Endothelial cell of umbilical vein (primary cell): ENCODE data around the gene RPP40. TPM values are rescaled to one million over a fixed set of nuclear protein-coding genes. Genes with fewer than 3 reads are reported as not detected.

Experiments used
- BruUV-seq: library from RNA; stranded (reverse); fragments of 400-500 nt; replicated peaks from 2 replicates; lab custom pipeline; 2021; lab: Mats Ljungman, UMichigan
- CTCF ChIA-PET: fragments of 300-600, 350-600 bp; sonication (Branson Sonifier 250); formaldehyde crosslinking; loops from one replicate; lab custom pipeline; 2021; ENCODE audit warnings: antibody characterized with exemption, inconsistent platforms; lab: Charles Lee
- POLR2A ChIA-PET: fragments of 300-600, 350-600 bp; sonication (Branson Sonifier 250); formaldehyde crosslinking; loops from one replicate; lab custom pipeline; 2021; ENCODE audit warnings: antibody characterized with exemption, inconsistent platforms; lab: Charles Lee
- DNase-seq: peaks from one replicate; pipeline ENCODE4 v3.0.0-alpha.2; 2011; ENCODE audit warnings: low read depth, low spot score
- FAIRE-seq: peaks from 2 replicates; lab custom pipeline; 2011; peaks lifted over from hg19 to GRCh38; lab: Jason Lieb, UNC
- H2AFZ ChIP-seq: 2 replicates; pipeline ENCODE4 v1.6.0; 2012; ENCODE audit warnings: low read depth, low read length, control low read depth, inconsistent platforms
- H3K27ac ChIP-seq: 2 replicates; pipeline ENCODE4 v1.5.1; 2011; ENCODE audit warnings: low read depth, mild to moderate bottlenecking, control low read depth, low read length, moderate library complexity; ENCODE audit not compliant: insufficient read depth
- H3K27me3 ChIP-seq, 2 experiments: 2 replicates each; pipeline versions ENCODE4 v1.6.0 to v1.6.1; 2011; ENCODE audit warnings: low read length in 2 of 2, mixed read lengths in 1 of 2; ENCODE audit not compliant: control insufficient read depth in 2 of 2, insufficient read depth in 2 of 2
- H3K36me3 ChIP-seq, 2 experiments: 2 replicates in 1 of 2; 3 replicates in 1 of 2; pipeline ENCODE4 v1.5.1; 2011; ENCODE audit warnings: low read length in 2 of 2, mild to moderate bottlenecking in 1 of 2, moderate library complexity in 1 of 2; ENCODE audit not compliant: control insufficient read depth in 2 of 2, insufficient read depth in 2 of 2; ENCODE audit errors: extremely low read depth in 1 of 2
- H3K4me1 ChIP-seq: 3 replicates; pipeline ENCODE4 v1.5.1; 2011; ENCODE audit warnings: mild to moderate bottlenecking, low read length; ENCODE audit not compliant: control insufficient read depth, insufficient read depth; ENCODE audit errors: extremely low read depth
- H3K4me2 ChIP-seq: 2 replicates; pipeline ENCODE4 v1.6.1; 2011; ENCODE audit warnings: low read length, control low read depth, mixed read lengths; ENCODE audit not compliant: insufficient read depth
- H3K4me3 ChIP-seq, 3 experiments: fragments of 200-600 bp in 1 of 3; sonication (generic), shearing (Covaris generic) in 1 of 3; replicated peaks in 1 of 3; 2 replicates each; pipeline ENCODE4 v1.5.1; 2011 to 2016; ENCODE audit warnings: control low read depth in 3 of 3, low read length in 3 of 3, mild to moderate bottlenecking in 2 of 3, inconsistent platforms in 1 of 3, low read depth in 1 of 3, moderate library complexity in 1 of 3; ENCODE audit not compliant: insufficient read depth in 1 of 3
- H3K79me2 ChIP-seq: 2 replicates; pipeline ENCODE4 v1.6.0; 2012; ENCODE audit warnings: low read length, inconsistent platforms; ENCODE audit not compliant: control insufficient read depth, insufficient read depth
- H3K9ac ChIP-seq: replicated peaks from 2 replicates; pipeline ENCODE3; 2011; ENCODE audit warnings: low read length, control low read depth; ENCODE audit not compliant: insufficient read depth; ENCODE audit errors: extremely low read depth
- H3K9me1 ChIP-seq: replicated peaks from 3 replicates; pipeline ENCODE4 v1.6.0; 2011; ENCODE audit warnings: mild to moderate bottlenecking, low read length; ENCODE audit not compliant: control insufficient read depth, insufficient read depth; ENCODE audit errors: extremely low read depth
- H3K9me3 ChIP-seq: replicated peaks from 2 replicates; pipeline ENCODE4 v1.5.1; 2012; ENCODE audit warnings: low read length, inconsistent platforms; ENCODE audit not compliant: control insufficient read depth, insufficient read depth
- H4K20me1 ChIP-seq: replicated peaks from 2 replicates; pipeline ENCODE3; 2011; ENCODE audit warnings: mild to moderate bottlenecking, low read length; ENCODE audit not compliant: control insufficient read depth, insufficient read depth; ENCODE audit errors: extremely low read depth
- CTCF ChIP-seq, 2 donors: IDR thresholded peaks; 1 replicate in 1 of 2; 2 replicates in 1 of 2; pipeline ENCODE4 v1.5.1; 2011; ENCODE audit warnings: low read length in 2 of 2, mild to moderate bottlenecking in 2 of 2, moderate library complexity in 2 of 2, control low read depth in 1 of 2, inconsistent platforms in 1 of 2, low read depth in 1 of 2; ENCODE audit not compliant: insufficient read depth in 1 of 2; ENCODE audit errors: extremely low read depth in 1 of 2
- EZH2 ChIP-seq: IDR thresholded peaks from 2 replicates; pipeline ENCODE4 v1.6.1; 2012; ENCODE audit warnings: borderline replicate concordance, low read depth, mild to moderate bottlenecking, moderate library complexity, low read length, inconsistent platforms; ENCODE audit not compliant: severe bottlenecking
- FOS ChIP-seq: IDR thresholded peaks from 2 replicates; pipeline ENCODE4 v1.6.1; 2011; ENCODE audit warnings: mild to moderate bottlenecking, low read length, moderate library complexity, borderline replicate concordance; ENCODE audit not compliant: insufficient read depth
- GATA2 ChIP-seq: IDR thresholded peaks from 2 replicates; pipeline ENCODE4 v1.7.0; 2011; ENCODE audit warnings: low read depth, mild to moderate bottlenecking, moderate library complexity, mixed read lengths, low read length; ENCODE audit not compliant: insufficient read length, insufficient read depth
- JUN ChIP-seq: IDR thresholded peaks from 2 replicates; pipeline ENCODE4 v1.6.1; 2011; ENCODE audit warnings: borderline replicate concordance, low read depth; ENCODE audit not compliant: insufficient read length, insufficient read depth
- MAX ChIP-seq: IDR thresholded peaks from 2 replicates; pipeline ENCODE4 v1.6.1; 2011; ENCODE audit not compliant: insufficient read depth, insufficient read length
- MYC ChIP-seq: IDR thresholded peaks from one replicate; pipeline ENCODE4 v1.6.1; 2011; ENCODE audit warnings: mild to moderate bottlenecking, low read depth, low read length
- POLR2A ChIP-seq: IDR thresholded peaks from 2 replicates; pipeline ENCODE4 v1.6.1; 2012; ENCODE audit warnings: low read depth, mild to moderate bottlenecking, control low read depth, low read length
- POLR2AphosphoS5 ChIP-seq: IDR thresholded peaks from 2 replicates; pipeline ENCODE4 v1.6.1; 2012; ENCODE audit warnings: low read depth, mild to moderate bottlenecking, control low read depth, low read length, moderate library complexity; ENCODE audit not compliant: insufficient read depth
- dilution Hi-C: fragments of 300-500 bp; cut with MboI; formaldehyde crosslinking; loops from one replicate; pipeline ENCODE4 v1.15.0; 2019; ENCODE audit warnings: low sequenced_read_pairs; ENCODE audit not compliant: extremely low pct_ligation_motif_present
- intact Hi-C: fragments of 100-400 bp; cut with micrococcal nuclease; formaldehyde crosslinking; loops from one replicate; pipeline ENCODE4 v1.10.0; 2022
- polyA plus RNA-seq, 4 experiments: library from polyadenylated mRNA; depleted of rRNA in 3 of 4; stranded (reverse) in 3 of 4; unstranded in 1 of 4; fragments of >200 nt; gene quantifications; 2 replicates each; pipeline versions ENCODE4 v1.2.1 to v1.2.3, GENCODE V29; 2011 to 2012; ENCODE audit warnings: missing spikeins in 1 of 4
- total RNA-seq: library from RNA; stranded (reverse); gene quantifications from 2 replicates; pipeline ENCODE4 v1.2.3, GENCODE V29; 2021

Gene RPP40
- total and polyA plus RNA-seq, 2 donors (not counting 3 experiments of a cell fraction or from before 2014, with no cell fraction given) = 10.2 to 15.3 TPM

- Histone ChIP-seq H3K4me3 (no peak overlapping the region), H3K79me2 (no peaks in the 10 kb centered on the region), H3K9me3 (no peaks in the 10 kb centered on the region), H3K27me3 (no peaks in the 10 kb centered on the region), H3K4me2 (no peak overlapping the region), H3K27ac (no peak overlapping the region), H3K9ac (no peak overlapping the region), H2AFZ (no peak overlapping the region), H3K4me1 (no peaks in the 10 kb centered on the region), H4K20me1 (no peaks in the 10 kb centered on the region), H3K9me1 (no peaks in the 10 kb centered on the region), H3K36me3 (no peaks in the 10 kb centered on the region)
- POLR2A ChIA-PET = no interaction called here
- dilution Hi-C loops = no loop called here
- BruUV-seq = no TSS peak
- intact Hi-C loops = no loop called here
- CTCF ChIA-PET = no interaction called here
- no peak for DNase-seq
- no peak for FAIRE-seq
- no peak for TF ChIP-seq EZH2
- no peak for TF ChIP-seq GATA2
- TF ChIP-seq FOS = no peak
- TF ChIP-seq CTCF (IDR thresholded peaks at IDR 0.05; ENCODE audit: extremely low read depth in 1 of 2, insufficient read depth in 1 of 2, low read depth in 1 of 2, low read length in 2 of 2) = no peak
- no peak for TF ChIP-seq POLR2A
- TF ChIP-seq MYC = no peak
- no peak for TF ChIP-seq POLR2AphosphoS5
- no peak for TF ChIP-seq MAX
- TF ChIP-seq JUN = no peak
These were observed 38.1 kb upstream of the RPP40 start for GRCh38 chr6:5041955-5042354.
